Panc1 (cell line): ENCODE results near the gene USP10. TPM values are rescaled to one million over a fixed set of nuclear protein-coding genes. Genes with fewer than 3 reads are reported as not detected.

Experiments used
- ATAC-seq: fragments of 200-7000 bp; cut with Tn5 transposase; 2 replicates; pipeline ENCODE4 v1.9.1; 2020; ENCODE audit warnings: mild to moderate bottlenecking, moderate library complexity
- BruUV-seq: library from RNA; stranded (reverse); fragments of 400-500 nt; replicated peaks from 2 replicates; lab custom pipeline; 2021; lab: Mats Ljungman, UMichigan
- CTCF ChIA-PET: fragments of 300-600 bp; sonication (Branson Sonifier 250); formaldehyde crosslinking; loops from one replicate; lab custom pipeline; 2022; ENCODE audit warnings: antibody characterized with exemption; lab: Charles Lee
- POLR2A ChIA-PET: fragments of 300-600 bp; sonication (Branson Sonifier 250); formaldehyde crosslinking; loops from one replicate; lab custom pipeline; 2022; ENCODE audit warnings: antibody characterized with exemption; lab: Charles Lee
- DNase-seq: peaks from one replicate; pipeline ENCODE4 v3.0.0-alpha.2; 2010; ENCODE audit warnings: low read depth, low spot score
- H3K27ac ChIP-seq: 2 replicates; pipeline ENCODE4 v1.5.1; 2011; ENCODE audit warnings: mild to moderate bottlenecking, low read length, inconsistent platforms
- H3K27me3 ChIP-seq: fragments of 200-500 bp; sonication (Bioruptor generic); 2 replicates; pipeline ENCODE4 v1.6.0; 2014; ENCODE audit warnings: low read length, inconsistent platforms; ENCODE audit not compliant: control insufficient read depth, insufficient read depth
- H3K36me3 ChIP-seq: fragments of 200-500 bp; sonication (Bioruptor generic); 2 replicates; pipeline ENCODE4 v1.5.1; 2014; ENCODE audit warnings: inconsistent platforms, mild to moderate bottlenecking, low read length, moderate library complexity; ENCODE audit not compliant: control insufficient read depth, insufficient read depth
- H3K4me1 ChIP-seq: 2 replicates; pipeline ENCODE4 v1.5.1; 2011; ENCODE audit warnings: inconsistent platforms, mild to moderate bottlenecking, low read length, moderate library complexity; ENCODE audit not compliant: control insufficient read depth, insufficient read depth
- H3K4me3 ChIP-seq, 2 experiments: 2 replicates each; pipeline ENCODE4 v1.5.1; 2011 to 2012; ENCODE audit warnings: low read depth in 2 of 2, low read length in 2 of 2, mild to moderate bottlenecking in 2 of 2, inconsistent platforms in 1 of 2, moderate library complexity in 1 of 2
- H3K9me3 ChIP-seq: fragments of 200-500 bp; sonication (Bioruptor generic); 2 replicates; pipeline ENCODE4 v1.5.1; 2014; ENCODE audit warnings: low read depth, mild to moderate bottlenecking, inconsistent platforms, low read length, moderate library complexity; ENCODE audit not compliant: control insufficient read depth, insufficient read depth
- CTCF ChIP-seq: fragments of 450-650 bp; IDR thresholded peaks from 2 replicates; pipeline ENCODE4 v1.5.1; 2017; ENCODE audit warnings: mild to moderate bottlenecking
- POLR2AphosphoS5 ChIP-seq: IDR thresholded peaks from 2 replicates; pipeline ENCODE4 v1.6.1; 2012; ENCODE audit warnings: mild to moderate bottlenecking, low read depth, low read length, moderate library complexity
- REST ChIP-seq, 2 experiments: IDR thresholded peaks; 2 replicates each; pipeline ENCODE4 v1.6.1; 2011 to 2012; ENCODE audit warnings: low read depth in 2 of 2, control low read depth in 1 of 2, low read length in 1 of 2, mild to moderate bottlenecking in 1 of 2, moderate library complexity in 1 of 2; ENCODE audit not compliant: insufficient read depth in 1 of 2
- SIN3A ChIP-seq: IDR thresholded peaks from 2 replicates; pipeline ENCODE4 v1.6.1; 2012; ENCODE audit warnings: low read depth, mild to moderate bottlenecking, low read length, moderate library complexity, borderline replicate concordance; ENCODE audit not compliant: insufficient read depth
- TCF7L2 ChIP-seq: IDR thresholded peaks from 2 replicates; pipeline ENCODE4 v1.6.1; 2011; ENCODE audit warnings: mild to moderate bottlenecking, low read depth, low read length, inconsistent platforms
- in situ Hi-C: cut with HindIII; loops from 2 replicates; pipeline ENCODE4 v1.10.0; 2016; ENCODE audit warnings: low sequenced_read_pairs, low pct_unique_long_range_greater_than_20kb
- intact Hi-C: fragments of 100-400 bp; cut with micrococcal nuclease; formaldehyde crosslinking; loops from one replicate; pipeline ENCODE4 v1.10.0; 2022; ENCODE audit not compliant: unreplicated experiment
- total RNA-seq: library from RNA; stranded (reverse); gene quantifications from one replicate; pipeline ENCODE4 v1.2.1, GENCODE V29; 2021; ENCODE audit not compliant: unreplicated experiment

The USP10 gene
- total RNA-seq, 1 experiment from 2014 or later: 77.4 TPM

- H3K36me3 ChIP-seq: no peaks in the 10 kb centered on the region; the same call in 1 of the 2 replicates
- ATAC-seq (no peak), DNase-seq (no peak)
- H3K27me3 ChIP-seq: no peaks in the 10 kb centered on the region
- H3K4me1 ChIP-seq: peaks cover 55% of the 10 kb centered on the region
- in situ Hi-C loops: no loop called here
- no peak for TF ChIP-seq POLR2AphosphoS5
- no peak for TF ChIP-seq SIN3A
- TF ChIP-seq REST (IDR thresholded peaks at IDR 0.05; ENCODE audit: insufficient read depth in 1 of 2, low read depth in 2 of 2, low read length in 1 of 2): no peak
- no peak for TF ChIP-seq TCF7L2
- no peak for TF ChIP-seq CTCF
- POLR2A ChIA-PET: interaction anchor here (0.7 kb wide), 1 partner anchor 115 kb away, joined by 6 read pairs; no protein-coding TSS in a partner anchor
- no TSS peak for BruUV-seq
- CTCF ChIA-PET: interaction anchor here (0.9 kb wide), 1 partner anchor 231 kb away, joined by 3 read pairs; no protein-coding TSS in a partner anchor
- no peak overlapping the region for H3K27ac ChIP-seq
- intact Hi-C loops: no loop called here
- no peaks in the 10 kb centered on the region for H3K9me3 ChIP-seq
- H3K4me3 ChIP-seq: no peak overlapping the region
Measured at GRCh38 chr16:84739349-84740124, 39.7 kb downstream of the USP10 start.

GRCh38 chr16:84740596-84741116 lies 40.9 kb downstream of the USP10 start:
- no peak overlapping the region for H3K27ac ChIP-seq
- POLR2A ChIA-PET: no interaction called here
- in situ Hi-C loops: no loop called here
- no peak for TF ChIP-seq REST (IDR thresholded peaks at IDR 0.05; ENCODE audit: insufficient read depth in 1 of 2, low read depth in 2 of 2, low read length in 1 of 2)
- no peak for TF ChIP-seq TCF7L2
- no peak for TF ChIP-seq SIN3A
- no peak for TF ChIP-seq POLR2AphosphoS5
- TF ChIP-seq CTCF: no peak
- no peak overlapping the region for H3K4me3 ChIP-seq
- no peaks in the 10 kb centered on the region for H3K9me3 ChIP-seq
- no peaks in the 10 kb centered on the region for H3K27me3 ChIP-seq
- no TSS peak for BruUV-seq
- ATAC-seq (no peak), DNase-seq (no peak)
- CTCF ChIA-PET: interaction anchor here (0.9 kb wide), 1 partner anchor 230 kb away, joined by 3 read pairs; no protein-coding TSS in a partner anchor
- H3K4me1 ChIP-seq: peaks cover 44% of the 10 kb centered on the region
- no peaks in the 10 kb centered on the region; the same call in 1 of the 2 replicates for H3K36me3 ChIP-seq
- intact Hi-C loops: no loop called here
